ENCODE data around the gene NAIF1. TPM values are rescaled to one million over a fixed set of nuclear protein-coding genes. Genes with fewer than 3 reads are reported as not detected.

The NAIF1 gene, protein sequence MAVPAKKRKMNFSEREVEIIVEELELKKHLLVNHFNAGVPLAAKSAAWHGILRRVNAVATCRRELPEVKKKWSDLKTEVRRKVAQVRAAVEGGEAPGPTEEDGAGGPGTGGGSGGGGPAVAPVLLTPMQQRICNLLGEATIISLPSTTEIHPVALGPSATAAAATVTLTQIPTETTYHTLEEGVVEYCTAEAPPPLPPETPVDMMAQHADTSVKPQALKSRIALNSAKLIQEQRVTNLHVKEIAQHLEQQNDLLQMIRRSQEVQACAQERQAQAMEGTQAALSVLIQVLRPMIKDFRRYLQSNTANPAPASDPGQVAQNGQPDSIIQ
- 13.6 TPM for total RNA-seq

GRCh38 chr9:128066713-128067644 lies at the start of gene NAIF1:
Gene NAIF1 (minus strand): TSS chr9:128067320. CDS start chr9:128067101, 219 bp downstream.

GRCh38 chr9:128067645-128068385 lies 695 bp upstream of the NAIF1 start, which contains the start of gene SLC25A25:
Gene SLC25A25 (plus strand): TSS chr9:128068232. CDS start chr9:128068320, 88 bp downstream.

Other genes starting within 250 kb of the NAIF1 start
- gene ENG, start 212.7 kb downstream of the NAIF1 start, total RNA-seq = 76.0 TPM
- 79.2 TPM for gene AK1, start 189.6 kb downstream of the NAIF1 start, total RNA-seq
- gene ST6GALNAC6, start 167.7 kb downstream of the NAIF1 start, total RNA-seq = 31.2 TPM
- 28.8 TPM for gene ST6GALNAC4, start 150.3 kb downstream of the NAIF1 start, total RNA-seq
- gene PIP5KL1, start 136.5 kb downstream of the NAIF1 start, total RNA-seq = 2.3 TPM
- 15.9 TPM for gene DPM2, start 129.5 kb downstream of the NAIF1 start, total RNA-seq
- 14.0 TPM for gene EEIG1, start 86.3 kb downstream of the NAIF1 start, total RNA-seq
- gene SLC25A25, start 912 bp upstream of the NAIF1 start, total RNA-seq = 32.7 TPM
- gene PTGES2, start 60.4 kb upstream of the NAIF1 start, total RNA-seq = 68.0 TPM
- 7.1 TPM for gene LCN2, start 82.1 kb upstream of the NAIF1 start, total RNA-seq
- 46.3 TPM for gene BBLN, start 92.9 kb upstream of the NAIF1 start, total RNA-seq
- 43.8 TPM for gene CIZ1, start 124.3 kb upstream of the NAIF1 start, total RNA-seq
- 71.9 TPM for gene DNM1, start 136.1 kb upstream of the NAIF1 start, total RNA-seq
- gene GOLGA2, start 208.7 kb upstream of the NAIF1 start, total RNA-seq = 84.7 TPM
- gene SWI5, start 209.0 kb upstream of the NAIF1 start, total RNA-seq = 25.7 TPM

All from metanephros (tissue), 1 donor.